Transverse colon (tissue), 4 donors: Measurements from ENCODE around the gene NUDT13. TPM values are rescaled to one million over a fixed set of nuclear protein-coding genes. Genes with fewer than 3 reads are reported as not detected.

ENCODE experiments used
- DNase-seq: peaks from one replicate; pipeline ENCODE4 v3.0.0-alpha.2; 2019
- H3K27ac ChIP-seq, 4 donors: fragments of 200-600 bp; sonication (generic); 2 replicates each; pipeline ENCODE4 v1.5.1; 2016 to 2018; ENCODE audit warnings: inconsistent platforms in 4 of 4
- H3K27me3 ChIP-seq: fragments of 200-600 bp; sonication (generic); 2 replicates; pipeline ENCODE4 v1.5.1; 2017; ENCODE audit warnings: inconsistent platforms
- H3K36me3 ChIP-seq, 4 donors: fragments of 200-600 bp; sonication (generic); 2 replicates each; pipeline ENCODE4 v1.5.1; 2017 to 2019; ENCODE audit warnings: inconsistent platforms in 4 of 4
- H3K4me1 ChIP-seq, 4 donors: fragments of 200-600 bp; sonication (generic); 2 replicates each; pipeline ENCODE4 v1.5.1; 2017 to 2020; ENCODE audit warnings: inconsistent platforms in 4 of 4
- H3K4me3 ChIP-seq, 4 donors: fragments of 200-600 bp; sonication (generic); 1 replicate in 1 of 4; 2 replicates in 3 of 4; pipeline versions ENCODE4 v1.5.1 to v1.6.1; 2017 to 2019; ENCODE audit warnings: inconsistent platforms in 4 of 4
- H3K9me3 ChIP-seq, 2 donors: fragments of 200-600 bp; sonication (generic); 2 replicates each; pipeline ENCODE4 v1.5.1; 2017 to 2019; ENCODE audit warnings: inconsistent platforms in 2 of 2
- CTCF ChIP-seq, 5 experiments: fragments of 200-600 bp in 3 of 5; fragments of 450-650 bp in 2 of 5; sonication (generic) in 3 of 5; IDR thresholded peaks; 1 replicate in 2 of 5; 2 replicates in 3 of 5; pipeline ENCODE4 v1.5.1; 2016 to 2017; ENCODE audit warnings: antibody characterized with exemption in 5 of 5, inconsistent platforms in 3 of 5, mild to moderate bottlenecking in 2 of 5, moderate library complexity in 1 of 5
- EP300 ChIP-seq: sonication (generic); formaldehyde crosslinking; IDR thresholded peaks from one replicate; pipeline ENCODE4 v1.6.1; 2017; ENCODE audit warnings: antibody characterized with exemption, low read depth
- POLR2A ChIP-seq: fragments of 450-650 bp; IDR thresholded peaks from one replicate; pipeline ENCODE4 v1.6.1; 2016; ENCODE audit warnings: antibody characterized with exemption, mild to moderate bottlenecking, moderate library complexity
- POLR2AphosphoS5 ChIP-seq, 3 donors: sonication (generic); formaldehyde crosslinking; IDR thresholded peaks; one replicate each; pipeline ENCODE4 v1.6.1; 2016; ENCODE audit warnings: antibody characterized with exemption in 3 of 3
- WGBS, 2 donors: methylation state at CpG; one replicate each; pipeline ENCODE4 v1.1.5; 2018; ENCODE audit warnings: low coverage in 1 of 2; 5-methylcytosine and 5-hydroxymethylcytosine counted together
- in situ Hi-C, 4 donors: fragments of 200-750 bp; cut with MboI; loops; one replicate each; pipeline versions ENCODE4 v1.15.0 to v1.15.1; 2017; ENCODE audit warnings: low sequenced_read_pairs in 3 of 4, low pct_ligation_motif_present in 1 of 4, low pct_unique_long_range_greater_than_20kb in 1 of 4
- intact Hi-C: fragments of 100-400 bp; cut with DNase I; formaldehyde crosslinking; loops from one replicate; pipeline ENCODE4 v1.15.1; 2023; ENCODE audit warnings: low total_unique reads
- total RNA-seq, 4 donors: library from RNA; depleted of rRNA; stranded (reverse); fragments of >200 nt; gene quantifications; one replicate each; pipeline ENCODE4 v1.1.0, GENCODE V29; 2016

NUDT13 gene
- total RNA-seq, 4 donors from 2014 or later, result 1.00 to 25.1 (median 4.6) TPM

GRCh38 chr10:73073627-73074026 lies 36.6 kb upstream of the NUDT13 start:
- Histone ChIP-seq H3K4me3 (no peak overlapping the region), H3K4me1 (peaks cover 0 to 19% (median 7%) of the 10 kb centered on the region in 4 donors), H3K27me3 (no peaks in the 10 kb centered on the region), H3K36me3 (peaks cover 0 to 30% (median 5%) of the 10 kb centered on the region in 4 donors), H3K9me3 (no peaks in the 10 kb centered on the region), H3K27ac (no peak overlapping the region)
- TF ChIP-seq POLR2AphosphoS5 (IDR thresholded peaks at IDR 0.05) (no peak), EP300 (no peak), CTCF (IDR thresholded peaks at IDR 0.05) (no peak)
- intact Hi-C loops (no loop called here), in situ Hi-C loops (no loop called here)
- DNase-seq, result no peak

- Histone ChIP-seq H3K9me3 (no peaks in the 10 kb centered on the region), H3K4me1 (peaks cover 0 to 27% (median 9%) of the 10 kb centered on the region in 4 donors), H3K27me3 (no peaks in the 10 kb centered on the region), H3K36me3 (peaks cover 0 to 20% (median 3%) of the 10 kb centered on the region in 4 donors), H3K27ac (peak overlapping the region in 3 of 4 donors; percentile 63 to 77 (median 72)), H3K4me3 (no peak overlapping the region)
- in situ Hi-C loops (no loop called here), intact Hi-C loops (no loop called here)
- no peak for TF ChIP-seq CTCF (IDR thresholded peaks at IDR 0.05)
- TF ChIP-seq POLR2A, result no peak
- no peak for TF ChIP-seq EP300
- no peak for TF ChIP-seq POLR2AphosphoS5 (IDR thresholded peaks at IDR 0.05)
- 97 to 99% methylated on average over 3 of the region's 3 CpGs for WGBS, 2 donors
- DNase-seq, result no peak
Observed at GRCh38 chr10:73075829-73076228, 34.4 kb upstream of the NUDT13 start.

GRCh38 chr10:73076360-73077183 lies 33.7 kb upstream of the NUDT13 start:
- peak overlapping the region; percentile 63 to 77 (median 74) for H3K27ac ChIP-seq
- in situ Hi-C loops (no loop called here), intact Hi-C loops (no loop called here)
- H3K36me3 ChIP-seq, result peaks cover 0 to 14% (median 3%) of the 10 kb centered on the region in 4 donors
- peaks cover 0 to 27% (median 9%) of the 10 kb centered on the region in 4 donors for H3K4me1 ChIP-seq
- peak; percentile 41 for DNase-seq
- no peaks in the 10 kb centered on the region for H3K27me3 ChIP-seq
- peak overlapping the region in 1 of 4 donors; percentile 20 for H3K4me3 ChIP-seq
- WGBS, 2 donors, result 46 to 48% methylated on average over 6 of the region's 6 CpGs
- H3K9me3 ChIP-seq, result no peaks in the 10 kb centered on the region
- TF ChIP-seq POLR2AphosphoS5 (IDR thresholded peaks at IDR 0.05) (no peak), CTCF (IDR thresholded peaks at IDR 0.05) (no peak), EP300 (no peak), POLR2A (no peak)

GRCh38 chr10:73079779-73080541 lies 30.3 kb upstream of the NUDT13 start:
- in situ Hi-C loops, result no loop called here
- Histone ChIP-seq H3K4me1 (peaks cover 7 to 37% (median 13%) of the 10 kb centered on the region in 4 donors), H3K36me3 (no peaks in the 10 kb centered on the region), H3K9me3 (no peaks in the 10 kb centered on the region), H3K27ac (no peak overlapping the region), H3K27me3 (no peaks in the 10 kb centered on the region), H3K4me3 (no peak overlapping the region)
- intact Hi-C loops, result no loop called here
- TF ChIP-seq POLR2AphosphoS5 (IDR thresholded peaks at IDR 0.05) (no peak), EP300 (no peak), POLR2A (no peak), CTCF (IDR thresholded peaks at IDR 0.05) (no peak)
- DNase-seq, result no peak
- WGBS, 2 donors, result 67 to 87% methylated on average over 3 of the region's 3 CpGs
